ENCODE measurements around the gene TIPARP. TPM values are rescaled to one million over a fixed set of nuclear protein-coding genes. Genes with fewer than 3 reads are reported as not detected.

The TIPARP gene, protein sequence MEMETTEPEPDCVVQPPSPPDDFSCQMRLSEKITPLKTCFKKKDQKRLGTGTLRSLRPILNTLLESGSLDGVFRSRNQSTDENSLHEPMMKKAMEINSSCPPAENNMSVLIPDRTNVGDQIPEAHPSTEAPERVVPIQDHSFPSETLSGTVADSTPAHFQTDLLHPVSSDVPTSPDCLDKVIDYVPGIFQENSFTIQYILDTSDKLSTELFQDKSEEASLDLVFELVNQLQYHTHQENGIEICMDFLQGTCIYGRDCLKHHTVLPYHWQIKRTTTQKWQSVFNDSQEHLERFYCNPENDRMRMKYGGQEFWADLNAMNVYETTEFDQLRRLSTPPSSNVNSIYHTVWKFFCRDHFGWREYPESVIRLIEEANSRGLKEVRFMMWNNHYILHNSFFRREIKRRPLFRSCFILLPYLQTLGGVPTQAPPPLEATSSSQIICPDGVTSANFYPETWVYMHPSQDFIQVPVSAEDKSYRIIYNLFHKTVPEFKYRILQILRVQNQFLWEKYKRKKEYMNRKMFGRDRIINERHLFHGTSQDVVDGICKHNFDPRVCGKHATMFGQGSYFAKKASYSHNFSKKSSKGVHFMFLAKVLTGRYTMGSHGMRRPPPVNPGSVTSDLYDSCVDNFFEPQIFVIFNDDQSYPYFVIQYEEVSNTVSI
- total RNA-seq (2014; rRNA removed; shearing (Covaris generic)) = 6.9 and 10.2 TPM in 2 replicates
- 2.8 and 4.5 TPM in 2 replicates for polyA plus RNA-seq (2016; fragmentation: Nextera tagmentation; extraction: Ambion mirVana)
- long read RNA-seq, partial matches to known transcripts = 3 of 4 reads
- long read RNA-seq, other reads (novel, unspliced or antisense) = 1 of 4 reads

DNA sequence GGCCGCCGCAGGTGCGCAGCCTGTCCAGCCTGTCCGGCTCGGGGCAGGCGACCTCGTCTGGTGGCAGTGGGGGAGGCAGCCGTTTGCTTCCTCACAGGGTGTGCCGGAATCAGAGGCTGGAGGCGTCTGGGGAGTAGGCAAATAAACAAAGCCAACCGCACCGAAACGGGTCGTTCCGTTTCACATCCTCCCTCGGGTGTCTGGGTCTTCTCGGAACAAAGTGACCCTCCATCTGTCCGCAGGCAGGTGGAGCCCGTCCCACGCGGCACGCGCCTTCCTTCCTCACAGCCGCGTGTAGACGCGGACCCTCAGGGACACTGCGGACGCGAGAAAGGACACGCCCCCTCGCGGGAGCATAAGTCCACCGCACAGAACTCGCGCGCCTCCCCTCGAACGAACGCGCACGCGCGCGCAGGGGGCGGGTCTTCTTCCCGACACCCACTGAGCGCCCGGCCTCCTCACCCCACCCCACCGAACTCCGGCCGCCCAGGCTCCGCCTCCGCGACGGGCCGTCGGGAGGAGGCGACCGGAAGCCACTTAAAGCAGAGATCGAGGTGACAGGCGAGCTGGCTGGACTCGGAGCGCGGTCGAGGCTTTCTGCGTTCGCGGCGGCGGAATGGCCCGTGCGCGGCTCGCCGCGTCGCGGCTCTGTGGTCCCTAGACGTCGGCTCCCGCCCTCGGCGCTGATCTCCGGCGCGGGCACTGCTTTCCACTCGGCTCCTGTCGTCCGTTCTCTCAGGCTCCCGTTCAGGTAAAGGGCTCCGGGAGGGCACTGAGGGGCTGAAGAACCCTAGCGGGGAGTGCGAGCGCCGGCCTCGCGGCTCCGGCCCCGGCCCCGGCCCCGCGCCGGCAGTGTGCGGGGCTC is at the start of gene TIPARP:
TSS of gene TIPARP (plus strand) at position 545 of the 865 bp plus-strand sequence. CDS start 3,108 bp downstream, outside the sequence.
- Histone ChIP-seq H3F3A (replicated peaks; ENCODE audit: low read depth) (0 out of 2 replicates have a peak, but pooled peaks cover 3% of the 10 kb centered on the region), H3K27me3 (ENCODE audit: insufficient read depth) (peaks cover 16% of the 10 kb centered on the region; the same call in 1 of the 2 replicates), H3K4me2 (peak within 1 kb of the TSS; percentile 86), H3K9me2 (ENCODE audit: insufficient read depth) (no peaks in the 10 kb centered on the region), H3K4me3 (peak within 1 kb of the TSS; percentile 97), H3K4me1 (ENCODE audit: insufficient read depth) (0 out of 2 replicates have a peak, but pooled peaks cover 4% of the 10 kb centered on the region), H3K79me2 (replicated peaks; ENCODE audit: insufficient read depth) (peaks cover 31% of the 10 kb centered on the region), H4K20me1 (replicated peaks; ENCODE audit: insufficient read depth) (peaks cover 13% of the 10 kb centered on the region; the same call in 1 of the 2 replicates), H3K36me3 (ENCODE audit: insufficient read depth) (peaks cover 11% of the 10 kb centered on the region), H3K27ac (ENCODE audit: low read depth) (peak within 1 kb of the TSS; percentile 53; the same call in 1 of the 2 replicates), H2AFZ (peak within 1 kb of the TSS; percentile 70)
- DNase-seq (ENCODE audit: low spot score) = peak; percentile 95
- Mint-ChIP-seq H3K27me3 (ENCODE audit: insufficient read depth, low read depth, poor library complexity) (peaks cover 3% of the 10 kb centered on the region), H3K4me3 (peak within 1 kb of the TSS; percentile 94), H3K36me3 (ENCODE audit: low read depth) (peaks cover 13% of the 10 kb centered on the region), H3K27ac (peak within 1 kb of the TSS; percentile 97), H3K4me1 (peaks cover 22% of the 10 kb centered on the region), H3K9me3 (no peaks in the 10 kb centered on the region)
- peak; percentile 83 for ATAC-seq
- no peak for TF ChIP-seq ZNF114 (CRISPR knock-in tag; IDR thresholded peaks at IDR 0.05)
- TF ChIP-seq JUNB (IDR thresholded peaks at IDR 0.05; ENCODE audit: unreplicated experiment) = no peak
- TF ChIP-seq, protein P1, sequence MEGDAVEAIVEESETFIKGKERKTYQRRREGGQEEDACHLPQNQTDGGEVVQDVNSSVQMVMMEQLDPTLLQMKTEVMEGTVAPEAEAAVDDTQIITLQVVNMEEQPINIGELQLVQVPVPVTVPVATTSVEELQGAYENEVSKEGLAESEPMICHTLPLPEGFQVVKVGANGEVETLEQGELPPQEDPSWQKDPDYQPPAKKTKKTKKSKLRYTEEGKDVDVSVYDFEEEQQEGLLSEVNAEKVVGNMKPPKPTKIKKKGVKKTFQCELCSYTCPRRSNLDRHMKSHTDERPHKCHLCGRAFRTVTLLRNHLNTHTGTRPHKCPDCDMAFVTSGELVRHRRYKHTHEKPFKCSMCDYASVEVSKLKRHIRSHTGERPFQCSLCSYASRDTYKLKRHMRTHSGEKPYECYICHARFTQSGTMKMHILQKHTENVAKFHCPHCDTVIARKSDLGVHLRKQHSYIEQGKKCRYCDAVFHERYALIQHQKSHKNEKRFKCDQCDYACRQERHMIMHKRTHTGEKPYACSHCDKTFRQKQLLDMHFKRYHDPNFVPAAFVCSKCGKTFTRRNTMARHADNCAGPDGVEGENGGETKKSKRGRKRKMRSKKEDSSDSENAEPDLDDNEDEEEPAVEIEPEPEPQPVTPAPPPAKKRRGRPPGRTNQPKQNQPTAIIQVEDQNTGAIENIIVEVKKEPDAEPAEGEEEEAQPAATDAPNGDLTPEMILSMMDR (conservative IDR thresholded peaks at IDR 0.05; ENCODE audit: low read depth in 2 of 2) = peak; percentile 62 to 81
- TF ChIP-seq EZH2phosphoT487 (IDR thresholded peaks at IDR 0.05; ENCODE audit: unreplicated experiment) = no peak
- TF ChIP-seq CREB1 (CRISPR knock-in tag; IDR thresholded peaks at IDR 0.05; ENCODE audit: low read depth) = peak; percentile 16; the same call in 1 of the 2 replicates
- TF ChIP-seq, protein P2, sequence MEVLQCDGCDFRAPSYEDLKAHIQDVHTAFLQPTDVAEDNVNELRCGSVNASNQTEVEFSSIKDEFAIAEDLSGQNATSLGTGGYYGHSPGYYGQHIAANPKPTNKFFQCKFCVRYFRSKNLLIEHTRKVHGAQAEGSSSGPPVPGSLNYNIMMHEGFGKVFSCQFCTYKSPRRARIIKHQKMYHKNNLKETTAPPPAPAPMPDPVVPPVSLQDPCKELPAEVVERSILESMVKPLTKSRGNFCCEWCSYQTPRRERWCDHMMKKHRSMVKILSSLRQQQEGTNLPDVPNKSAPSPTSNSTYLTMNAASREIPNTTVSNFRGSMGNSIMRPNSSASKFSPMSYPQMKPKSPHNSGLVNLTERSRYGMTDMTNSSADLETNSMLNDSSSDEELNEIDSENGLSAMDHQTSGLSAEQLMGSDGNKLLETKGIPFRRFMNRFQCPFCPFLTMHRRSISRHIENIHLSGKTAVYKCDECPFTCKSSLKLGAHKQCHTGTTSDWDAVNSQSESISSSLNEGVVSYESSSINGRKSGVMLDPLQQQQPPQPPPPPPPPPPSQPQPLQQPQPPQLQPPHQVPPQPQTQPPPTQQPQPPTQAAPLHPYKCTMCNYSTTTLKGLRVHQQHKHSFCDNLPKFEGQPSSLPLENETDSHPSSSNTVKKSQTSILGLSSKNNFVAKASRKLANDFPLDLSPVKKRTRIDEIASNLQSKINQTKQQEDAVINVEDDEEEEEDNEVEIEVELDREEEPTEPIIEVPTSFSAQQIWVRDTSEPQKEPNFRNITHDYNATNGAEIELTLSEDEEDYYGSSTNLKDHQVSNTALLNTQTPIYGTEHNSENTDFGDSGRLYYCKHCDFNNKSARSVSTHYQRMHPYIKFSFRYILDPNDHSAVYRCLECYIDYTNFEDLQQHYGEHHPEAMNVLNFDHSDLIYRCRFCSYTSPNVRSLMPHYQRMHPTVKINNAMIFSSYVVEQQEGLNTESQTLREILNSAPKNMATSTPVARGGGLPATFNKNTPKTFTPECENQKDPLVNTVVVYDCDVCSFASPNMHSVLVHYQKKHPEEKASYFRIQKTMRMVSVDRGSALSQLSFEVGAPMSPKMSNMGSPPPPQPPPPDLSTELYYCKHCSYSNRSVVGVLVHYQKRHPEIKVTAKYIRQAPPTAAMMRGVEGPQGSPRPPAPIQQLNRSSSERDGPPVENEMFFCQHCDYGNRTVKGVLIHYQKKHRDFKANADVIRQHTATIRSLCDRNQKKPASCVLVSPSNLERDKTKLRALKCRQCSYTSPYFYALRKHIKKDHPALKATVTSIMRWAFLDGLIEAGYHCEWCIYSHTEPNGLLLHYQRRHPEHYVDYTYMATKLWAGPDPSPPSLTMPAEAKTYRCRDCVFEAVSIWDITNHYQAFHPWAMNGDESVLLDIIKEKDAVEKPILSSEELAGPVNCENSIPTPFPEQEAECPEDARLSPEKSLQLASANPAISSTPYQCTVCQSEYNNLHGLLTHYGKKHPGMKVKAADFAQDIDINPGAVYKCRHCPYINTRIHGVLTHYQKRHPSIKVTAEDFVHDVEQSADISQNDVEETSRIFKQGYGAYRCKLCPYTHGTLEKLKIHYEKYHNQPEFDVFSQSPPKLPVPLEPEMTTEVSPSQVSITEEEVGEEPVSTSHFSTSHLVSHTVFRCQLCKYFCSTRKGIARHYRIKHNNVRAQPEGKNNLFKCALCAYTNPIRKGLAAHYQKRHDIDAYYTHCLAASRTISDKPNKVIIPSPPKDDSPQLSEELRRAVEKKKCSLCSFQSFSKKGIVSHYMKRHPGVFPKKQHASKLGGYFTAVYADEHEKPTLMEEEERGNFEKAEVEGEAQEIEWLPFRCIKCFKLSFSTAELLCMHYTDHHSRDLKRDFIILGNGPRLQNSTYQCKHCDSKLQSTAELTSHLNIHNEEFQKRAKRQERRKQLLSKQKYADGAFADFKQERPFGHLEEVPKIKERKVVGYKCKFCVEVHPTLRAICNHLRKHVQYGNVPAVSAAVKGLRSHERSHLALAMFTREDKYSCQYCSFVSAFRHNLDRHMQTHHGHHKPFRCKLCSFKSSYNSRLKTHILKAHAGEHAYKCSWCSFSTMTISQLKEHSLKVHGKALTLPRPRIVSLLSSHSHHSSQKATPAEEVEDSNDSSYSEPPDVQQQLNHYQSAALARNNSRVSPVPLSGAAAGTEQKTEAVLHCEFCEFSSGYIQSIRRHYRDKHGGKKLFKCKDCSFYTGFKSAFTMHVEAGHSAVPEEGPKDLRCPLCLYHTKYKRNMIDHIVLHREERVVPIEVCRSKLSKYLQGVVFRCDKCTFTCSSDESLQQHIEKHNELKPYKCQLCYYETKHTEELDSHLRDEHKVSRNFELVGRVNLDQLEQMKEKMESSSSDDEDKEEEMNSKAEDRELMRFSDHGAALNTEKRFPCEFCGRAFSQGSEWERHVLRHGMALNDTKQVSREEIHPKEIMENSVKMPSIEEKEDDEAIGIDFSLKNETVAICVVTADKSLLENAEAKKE (CRISPR knock-in tag; IDR thresholded peaks at IDR 0.05) = no peak
- peak; percentile 92 for TF ChIP-seq POLR2AphosphoS5 (IDR thresholded peaks at IDR 0.05; ENCODE audit: low read depth)

Measured in GM23338 (cell line).